ENCODE results near the gene DNAAF1.
"Not testable (repeated sequence)": the region's sequence is repeated elsewhere in the genome, so short reads cannot be mapped to it uniquely, and the experiment has no call there.

DNAAF1 gene

DNA sequence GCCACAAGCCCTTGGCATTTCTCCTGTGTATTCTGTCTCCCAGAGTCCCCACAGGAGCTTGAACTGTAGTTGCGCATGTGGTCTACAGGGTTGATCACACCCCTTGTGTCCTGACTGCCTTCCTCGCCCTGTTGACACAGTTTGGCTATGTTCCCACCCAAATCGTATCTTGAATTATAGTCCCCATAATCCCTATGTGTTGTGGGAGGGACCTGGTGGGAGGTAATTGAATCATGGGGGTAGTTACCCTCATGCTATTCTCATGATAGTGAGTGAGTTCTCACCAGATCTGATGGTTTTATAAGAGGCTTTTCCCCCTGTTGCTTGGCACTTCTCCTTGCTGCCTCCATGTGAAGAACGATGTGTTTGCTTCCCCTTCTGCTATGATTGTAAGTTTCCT lies 67.0 kb downstream of the DNAAF1 start:
- DNase-seq (ENCODE audit: low read depth), result no peak

GRCh38 chr16:84212631-84213030 lies 67.5 kb downstream of the DNAAF1 start:
- no peak for DNase-seq (ENCODE audit: low read depth)

DNA sequence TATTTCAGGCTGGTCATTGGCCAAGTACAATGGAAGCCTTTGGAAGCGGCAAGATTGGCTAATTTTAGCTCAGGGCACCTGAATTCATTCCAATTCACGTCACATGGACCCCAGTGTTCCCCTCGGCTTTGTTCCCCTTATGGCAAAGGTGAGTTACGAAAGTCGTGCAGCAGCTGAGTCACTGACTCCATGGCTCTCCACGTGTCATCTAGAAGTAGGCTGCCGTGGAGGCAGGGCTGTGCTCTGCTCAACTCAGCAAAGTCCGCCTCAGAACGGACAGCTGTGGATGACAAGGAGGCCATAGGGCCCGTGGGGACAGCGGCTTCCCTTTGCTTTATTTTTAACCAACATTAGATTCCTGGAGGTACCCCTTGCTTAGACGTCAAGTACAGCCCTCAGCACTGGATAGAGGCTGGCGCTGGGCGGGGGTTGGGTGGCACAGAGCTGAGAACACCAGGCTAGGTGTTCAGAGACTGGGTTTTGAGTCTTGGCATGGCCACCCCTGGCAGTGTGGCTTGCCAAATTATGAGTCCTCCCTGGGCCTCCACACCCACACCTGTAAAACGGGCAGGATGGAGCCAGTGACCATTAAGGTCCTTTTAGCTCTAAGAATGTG lies 69.5 kb downstream of the DNAAF1 start:
- no peak for DNase-seq (ENCODE audit: low read depth)

- DNase-seq (ENCODE audit: low read depth), result no peak
Measured at GRCh38 chr16:84215531-84215930, 70.4 kb downstream of the DNAAF1 start.

DNA sequence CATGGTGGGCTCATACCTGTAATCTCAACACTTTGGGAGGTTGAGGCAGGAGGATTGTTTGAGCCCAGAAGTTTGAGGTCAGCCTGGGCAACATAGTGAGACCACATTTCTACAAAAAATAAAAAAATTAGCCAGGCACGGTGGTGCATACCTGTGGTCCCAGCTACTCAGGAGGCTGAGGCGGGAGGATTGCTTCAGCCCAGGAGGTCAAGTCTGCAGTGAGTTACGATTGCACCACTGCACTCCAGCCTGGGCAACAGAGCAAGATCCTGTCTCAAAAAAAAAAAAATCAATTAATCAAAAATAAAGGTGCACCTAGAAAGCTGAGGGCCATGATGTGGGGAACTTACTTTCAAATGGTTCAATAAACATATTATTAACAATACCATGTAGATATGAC lies 71.0 kb downstream of the DNAAF1 start:
- DNase-seq (ENCODE audit: low read depth), result not testable (repeated sequence)

GRCh38 chr16:84218176-84218823 lies 73.2 kb downstream of the DNAAF1 start:
- DNase-seq (ENCODE audit: low read depth), result no peak

DNA sequence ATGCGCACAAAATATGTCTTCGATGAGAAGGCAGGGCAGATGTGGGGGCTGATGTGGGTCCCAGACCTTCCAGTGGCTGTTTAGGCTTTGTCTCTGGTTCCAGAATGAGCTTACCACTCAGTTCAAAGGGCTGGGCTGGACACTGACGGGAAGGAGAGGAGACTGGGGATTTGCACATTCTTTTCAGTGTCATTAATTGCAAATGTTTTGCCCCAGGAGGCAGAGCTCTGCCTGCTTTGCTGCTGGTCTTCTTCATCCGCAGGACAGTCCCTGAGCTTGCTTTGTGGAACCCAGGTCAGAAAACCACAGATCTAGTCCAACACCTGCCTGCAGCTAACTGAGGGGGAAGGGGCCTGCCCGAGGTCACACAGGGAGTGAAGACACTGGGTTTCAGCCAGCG lies 73.8 kb downstream of the DNAAF1 start:
- DNase-seq (ENCODE audit: low read depth), result no peak

DNA sequence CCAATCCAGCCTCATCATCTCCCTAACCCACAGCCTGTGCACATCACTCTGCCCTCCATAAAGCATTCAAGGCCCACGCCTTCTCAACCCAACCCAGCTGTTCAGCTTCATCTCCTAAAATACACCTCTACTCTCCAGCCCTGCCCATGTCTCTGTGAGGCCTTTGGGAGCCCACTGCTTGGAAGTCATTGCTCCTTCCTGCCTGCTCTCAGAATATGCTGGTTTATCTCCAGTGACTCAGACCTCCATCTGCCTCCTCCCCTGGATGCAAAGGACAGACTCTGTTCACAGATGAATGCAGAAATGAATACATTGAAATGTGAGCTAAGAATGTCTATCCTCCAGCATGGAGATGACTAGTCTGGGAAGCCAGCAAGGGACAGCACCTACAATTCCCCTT lies 75.7 kb downstream of the DNAAF1 start:
- DNase-seq (ENCODE audit: low read depth), result no peak

GRCh38 chr16:84223456-84223855 lies 78.3 kb downstream of the DNAAF1 start:
- DNase-seq (ENCODE audit: low read depth), result no peak

DNA sequence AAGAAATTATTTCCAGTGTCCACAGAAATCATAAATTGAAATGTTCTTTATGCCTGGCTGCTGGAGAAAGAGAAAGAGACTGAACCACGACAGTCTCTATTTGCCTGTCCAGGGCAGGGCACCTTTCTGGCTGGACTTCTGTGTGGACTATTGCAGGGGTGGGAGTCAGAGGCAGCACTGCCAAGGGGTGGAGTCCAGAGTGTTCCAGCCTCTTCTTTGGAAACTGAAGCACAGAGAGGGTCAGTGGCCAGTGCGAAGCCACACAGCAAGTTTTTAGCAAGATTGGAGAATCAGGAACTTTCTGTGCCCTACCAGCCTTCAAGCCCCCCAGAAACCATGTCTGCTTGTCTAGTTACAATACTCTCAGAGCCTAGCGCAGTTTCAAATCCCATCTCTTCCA lies 79.4 kb downstream of the DNAAF1 start:
- no peak for DNase-seq (ENCODE audit: low read depth)

- DNase-seq (ENCODE audit: low read depth), result no peak
Measured at GRCh38 chr16:84225126-84225525, 80.0 kb downstream of the DNAAF1 start.

- no peak for DNase-seq (ENCODE audit: low read depth)
Measured at GRCh38 chr16:84225571-84225970, 80.5 kb downstream of the DNAAF1 start.

GRCh38 chr16:84226026-84226425 lies 80.9 kb downstream of the DNAAF1 start:
- DNase-seq (ENCODE audit: low read depth), result no peak
